IMR-90 (cell line): Measurements from ENCODE around the gene UQCRQ. TPM values are rescaled to one million over a fixed set of nuclear protein-coding genes. Genes with fewer than 3 reads are reported as not detected.

Experiments
- ATAC-seq: fragments of 200-7000 bp; cut with Tn5 transposase; 2 replicates; pipeline ENCODE4 v1.9.1; 2020; ENCODE audit warnings: low read depth, mild to moderate bottlenecking, moderate library complexity
- BruUV-seq: library from RNA; stranded (reverse); fragments of 400-500 nt; replicated peaks from 2 replicates; lab custom pipeline; 2021; lab: Mats Ljungman, UMichigan
- CTCF ChIA-PET: fragments of 300-600 bp; formaldehyde crosslinking; extraction: SDS; loops from one replicate; lab custom pipeline; 2021; ENCODE audit warnings: antibody characterized with exemption; lab: Yijun Ruan, JAX
- POLR2A ChIA-PET: fragments of 300-600 bp; sonication (Branson Sonifier 250); formaldehyde crosslinking; loops from one replicate; lab custom pipeline; 2022; ENCODE audit warnings: antibody characterized with exemption; ENCODE audit not compliant: unreplicated experiment; lab: Charles Lee
- DNase-seq: peaks from one replicate; pipeline ENCODE4 v3.0.0; 2013
- H2AFZ ChIP-seq: replicated peaks from 2 replicates; pipeline ENCODE3; 2013; ENCODE audit warnings: low read length, mild to moderate bottlenecking; ENCODE audit not compliant: poor library complexity
- H2AK5ac ChIP-seq: 2 replicates; pipeline ENCODE4 v1.6.1; 2013; ENCODE audit warnings: low read depth, low read length, inconsistent platforms
- H2AK9ac ChIP-seq: replicated peaks from 2 replicates; pipeline ENCODE3; 2013; ENCODE audit warnings: mild to moderate bottlenecking, low read depth, low read length, moderate library complexity; ENCODE audit not compliant: poor library complexity
- H2BK120ac ChIP-seq: 2 replicates; pipeline ENCODE4 v1.6.1; 2013; ENCODE audit warnings: low read depth, low read length, inconsistent platforms
- H2BK15ac ChIP-seq: 3 replicates; pipeline ENCODE4 v1.6.1; 2013; ENCODE audit warnings: low read depth, low read length, inconsistent platforms
- H2BK20ac ChIP-seq: 2 replicates; pipeline ENCODE4 v1.6.1; 2013; ENCODE audit warnings: low read depth, mild to moderate bottlenecking, inconsistent platforms, low read length, moderate library complexity
- H2BK5ac ChIP-seq: 2 replicates; pipeline ENCODE4 v1.6.1; 2013; ENCODE audit warnings: mild to moderate bottlenecking, low read depth, low read length, inconsistent platforms; ENCODE audit not compliant: poor library complexity, severe bottlenecking
- H3K14ac ChIP-seq: replicated peaks from 2 replicates; pipeline ENCODE4 v1.6.1; 2013; ENCODE audit warnings: low read depth, low read length, inconsistent platforms
- H3K18ac ChIP-seq: 2 replicates; pipeline ENCODE4 v1.6.1; 2013; ENCODE audit warnings: low read depth, low read length, control low read depth
- H3K23ac ChIP-seq: 2 replicates; pipeline ENCODE4 v1.6.1; 2013; ENCODE audit warnings: low read depth, low read length, inconsistent platforms
- H3K27ac ChIP-seq: 2 replicates; pipeline ENCODE4 v1.5.1; 2013; ENCODE audit warnings: mild to moderate bottlenecking, control low read depth, low read length; ENCODE audit not compliant: insufficient read depth
- H3K27me3 ChIP-seq: 2 replicates; pipeline ENCODE4 v1.6.1; 2013; ENCODE audit warnings: low read length; ENCODE audit not compliant: control insufficient read depth, insufficient read depth
- H3K36me3 ChIP-seq: 2 replicates; pipeline ENCODE4 v1.6.1; 2013; ENCODE audit warnings: low read length, mixed read lengths; ENCODE audit not compliant: control insufficient read depth, insufficient read depth
- H3K4ac ChIP-seq: 2 replicates; pipeline ENCODE4 v1.6.1; 2013; ENCODE audit warnings: low read depth, low read length, inconsistent platforms
- H3K4me1 ChIP-seq: 2 replicates; pipeline ENCODE4 v1.6.1; 2013; ENCODE audit warnings: low read length, mixed read lengths; ENCODE audit not compliant: control insufficient read depth, insufficient read depth
- H3K4me2 ChIP-seq: 2 replicates; pipeline ENCODE4 v1.6.1; 2013; ENCODE audit warnings: low read depth, mild to moderate bottlenecking, control low read depth, low read length, moderate library complexity
- H3K4me3 ChIP-seq: 2 replicates; pipeline ENCODE4 v1.5.1; 2013; ENCODE audit warnings: low read depth, mild to moderate bottlenecking, control low read depth, low read length, moderate library complexity; ENCODE audit not compliant: insufficient read depth
- H3K56ac ChIP-seq: 2 replicates; pipeline ENCODE4 v1.6.1; 2013; ENCODE audit warnings: low read length, inconsistent platforms; ENCODE audit not compliant: insufficient read depth; ENCODE audit errors: extremely low read depth
- H3K79me1 ChIP-seq, 2 experiments: 2 replicates each; pipeline ENCODE4 v1.6.1; 2013; ENCODE audit warnings: low read length in 2 of 2, inconsistent platforms in 1 of 2, low read depth in 1 of 2
- H3K9ac ChIP-seq: 2 replicates; pipeline ENCODE4 v1.6.1; 2013; ENCODE audit warnings: low read depth, low read length, control low read depth
- H3K9me1 ChIP-seq: 2 replicates; pipeline ENCODE4 v1.6.1; 2013; ENCODE audit warnings: low read length, inconsistent platforms; ENCODE audit not compliant: insufficient read depth
- H3K9me3 ChIP-seq: 2 replicates; pipeline ENCODE4 v1.6.1; 2013; ENCODE audit warnings: low read length; ENCODE audit not compliant: control insufficient read depth, insufficient read depth
- H4K20me1 ChIP-seq: 2 replicates; pipeline ENCODE4 v1.6.1; 2013; ENCODE audit warnings: low read length, inconsistent platforms; ENCODE audit not compliant: insufficient read depth
- H4K5ac ChIP-seq: 2 replicates; pipeline ENCODE4 v1.6.1; 2013; ENCODE audit warnings: mild to moderate bottlenecking, low read depth, low read length, control low read depth
- H4K8ac ChIP-seq, 2 experiments: 2 replicates each; pipeline ENCODE4 v1.6.1; 2013; ENCODE audit warnings: low read depth in 2 of 2, low read length in 2 of 2, control low read depth in 1 of 2, inconsistent platforms in 1 of 2
- H4K91ac ChIP-seq: 2 replicates; pipeline ENCODE4 v1.6.1; 2013; ENCODE audit warnings: low read depth, low read length, inconsistent platforms; ENCODE audit not compliant: insufficient read depth
- BHLHE40 ChIP-seq: fragments of 150-350 bp; IDR thresholded peaks from 2 replicates; pipeline ENCODE4 v1.6.1; 2016; ENCODE audit warnings: mild to moderate bottlenecking, low read depth, low read length
- CEBPB ChIP-seq: IDR thresholded peaks from 2 replicates; pipeline ENCODE4 v1.6.1; 2012; ENCODE audit warnings: low read depth, low read length, improper control_type of control experiment
- CTCF ChIP-seq: conservative IDR thresholded peaks from 2 replicates; pipeline ENCODE4 v1.5.1; 2012; ENCODE audit warnings: mild to moderate bottlenecking, low read depth, low read length, improper control_type of control experiment
- FOS ChIP-seq: fragments of 150-350 bp; IDR thresholded peaks from 2 replicates; pipeline ENCODE4 v1.6.1; 2016; ENCODE audit warnings: low read depth, low read length
- MAFK ChIP-seq: IDR thresholded peaks from 2 replicates; pipeline ENCODE4 v1.6.1; 2012; ENCODE audit warnings: low read depth, low read length, improper control_type of control experiment
- MXI1 ChIP-seq: IDR thresholded peaks from 2 replicates; pipeline ENCODE4 v1.6.1; 2012; ENCODE audit warnings: low read depth, mild to moderate bottlenecking, low read length, moderate library complexity, borderline replicate concordance
- NFE2L2 ChIP-seq: fragments of 150-350 bp; IDR thresholded peaks from 2 replicates; pipeline ENCODE4 v1.6.1; 2016; ENCODE audit warnings: low read depth, mild to moderate bottlenecking, low read length
- POLR2A ChIP-seq: IDR thresholded peaks from 2 replicates; pipeline ENCODE4 v1.6.1; 2012; ENCODE audit warnings: mild to moderate bottlenecking, low read depth, low read length
- RAD21 ChIP-seq: IDR thresholded peaks from 2 replicates; pipeline ENCODE4 v1.6.1; 2012; ENCODE audit warnings: low read length, improper control_type of control experiment
- RCOR1 ChIP-seq: IDR thresholded peaks from 2 replicates; pipeline ENCODE4 v1.6.1; 2012; ENCODE audit warnings: mild to moderate bottlenecking, low read length, improper control_type of control experiment; ENCODE audit not compliant: insufficient replicate concordance
- RFX5 ChIP-seq: IDR thresholded peaks from 2 replicates; pipeline ENCODE4 v1.8.0; 2012; ENCODE audit warnings: low read depth, mild to moderate bottlenecking, low read length, moderate library complexity
- WGBS, 2 experiments: methylation state at CpG; one replicate each; pipeline versions ENCODE4 v1.1.5 to v1.1.7; 2013; ENCODE audit warnings: missing lambda C conversion rate in 2 of 2; ENCODE audit not compliant: insufficient read length in 1 of 2; ENCODE audit errors: extremely low coverage in 2 of 2; 5-methylcytosine and 5-hydroxymethylcytosine counted together
- dilution Hi-C: fragments of 300-500 bp; cut with HindIII; formaldehyde crosslinking; loops from one replicate; pipeline ENCODE4 v1.14.3; 2018; ENCODE audit warnings: low sequenced_read_pairs; ENCODE audit not compliant: unreplicated experiment
- in situ Hi-C: fragments of 300-500 bp; cut with MboI; formaldehyde crosslinking; loops from 3 replicates; pipeline ENCODE4 v1.14.3; 2019; ENCODE audit warnings: low sequenced_read_pairs, inconsistent platforms, mixed read lengths
- intact Hi-C: fragments of 100-400 bp; cut with micrococcal nuclease; formaldehyde crosslinking; loops from 2 replicates; pipeline ENCODE4 v1.10.0; 2022
- polyA plus RNA-seq, 3 experiments: library from polyadenylated mRNA; depleted of rRNA; stranded (reverse); fragments of >200 nt; gene quantifications; 2 replicates each; pipeline ENCODE4 v1.2.3, GENCODE V29; 2012; ENCODE audit warnings: low replicate concordance in 1 of 3
- total RNA-seq: library from RNA; depleted of rRNA; stranded (reverse); fragments of >200 nt; gene quantifications from 2 replicates; pipeline ENCODE4 v1.2.3, GENCODE V29; 2012

UQCRQ gene
- total and polyA plus RNA-seq, 2 of the 4 experiments (the other 2 are of a cell fraction) = 73.7 to 292 TPM

- H3K4ac ChIP-seq = no peak overlapping the region
- H3K14ac ChIP-seq = no peak overlapping the region
- H3K27ac ChIP-seq = no peak overlapping the region
- CTCF ChIA-PET = no interaction called here
- no peak overlapping the region for H3K56ac ChIP-seq
- no peak overlapping the region for H3K9ac ChIP-seq
- no peak overlapping the region for H2AK5ac ChIP-seq
- no peak overlapping the region for H2BK20ac ChIP-seq
- 0 out of 2 replicates have a peak, but pooled peaks cover 2% of the 10 kb centered on the region for H3K4me1 ChIP-seq
- H3K79me1 ChIP-seq = peaks cover 24 to 34% of the 10 kb centered on the region in 2 experiments
- no peak overlapping the region for H2AK9ac ChIP-seq
- H3K9me1 ChIP-seq = no peaks in the 10 kb centered on the region; the same call in 1 of the 2 replicates
- H3K4me3 ChIP-seq = no peak overlapping the region
- H3K27me3 ChIP-seq = no peaks in the 10 kb centered on the region
- no peaks in the 10 kb centered on the region for H3K9me3 ChIP-seq
- no peak overlapping the region for H3K23ac ChIP-seq
- no peak overlapping the region for H2AFZ ChIP-seq
- intact Hi-C loops (loop anchor here (5.0 kb wide), 1 partner anchor 41 kb away; no protein-coding TSS in a partner anchor), dilution Hi-C loops (no loop called here), in situ Hi-C loops (no loop called here)
- H4K8ac ChIP-seq = no peak overlapping the region
- WGBS, 2 experiments = no CpG with 5 or more reads among the region's 4 CpGs
- no peak overlapping the region for H2BK5ac ChIP-seq
- no peak overlapping the region for H3K4me2 ChIP-seq
- TF ChIP-seq CTCF = no peak
- TF ChIP-seq RCOR1 = no peak
- TF ChIP-seq MAFK = no peak
- no peak for TF ChIP-seq BHLHE40
- no peak for TF ChIP-seq RFX5
- TF ChIP-seq POLR2A = no peak
- TF ChIP-seq MXI1 = no peak
- TF ChIP-seq NFE2L2 = no peak
- no peak for TF ChIP-seq RAD21
- no peak for TF ChIP-seq CEBPB
- no peak for TF ChIP-seq FOS
- no peak for ATAC-seq
- H4K91ac ChIP-seq = no peak overlapping the region
- H3K18ac ChIP-seq = no peak overlapping the region
- H2BK15ac ChIP-seq = no peak overlapping the region
- H3K36me3 ChIP-seq = peaks cover 40% of the 10 kb centered on the region
- H4K20me1 ChIP-seq = no peaks in the 10 kb centered on the region; the same call in 1 of the 2 replicates
- POLR2A ChIA-PET = interaction anchor here (0.6 kb wide), 1 partner anchor 28 kb away, joined by 3 read pairs; no protein-coding TSS in a partner anchor
- no TSS peak for BruUV-seq
- H4K5ac ChIP-seq = no peak overlapping the region
- DNase-seq = no peak
- H2BK120ac ChIP-seq = no peak overlapping the region
These were observed 24.4 kb downstream of the UQCRQ start for GRCh38 chr5:132890817-132891216.
